ENCODE measurements around the gene NT5C3A.
"Not testable (repeated sequence)": the region's sequence is repeated elsewhere in the genome, so short reads cannot be mapped to it uniquely, and the experiment has no call there.

The NT5C3A gene

DNA sequence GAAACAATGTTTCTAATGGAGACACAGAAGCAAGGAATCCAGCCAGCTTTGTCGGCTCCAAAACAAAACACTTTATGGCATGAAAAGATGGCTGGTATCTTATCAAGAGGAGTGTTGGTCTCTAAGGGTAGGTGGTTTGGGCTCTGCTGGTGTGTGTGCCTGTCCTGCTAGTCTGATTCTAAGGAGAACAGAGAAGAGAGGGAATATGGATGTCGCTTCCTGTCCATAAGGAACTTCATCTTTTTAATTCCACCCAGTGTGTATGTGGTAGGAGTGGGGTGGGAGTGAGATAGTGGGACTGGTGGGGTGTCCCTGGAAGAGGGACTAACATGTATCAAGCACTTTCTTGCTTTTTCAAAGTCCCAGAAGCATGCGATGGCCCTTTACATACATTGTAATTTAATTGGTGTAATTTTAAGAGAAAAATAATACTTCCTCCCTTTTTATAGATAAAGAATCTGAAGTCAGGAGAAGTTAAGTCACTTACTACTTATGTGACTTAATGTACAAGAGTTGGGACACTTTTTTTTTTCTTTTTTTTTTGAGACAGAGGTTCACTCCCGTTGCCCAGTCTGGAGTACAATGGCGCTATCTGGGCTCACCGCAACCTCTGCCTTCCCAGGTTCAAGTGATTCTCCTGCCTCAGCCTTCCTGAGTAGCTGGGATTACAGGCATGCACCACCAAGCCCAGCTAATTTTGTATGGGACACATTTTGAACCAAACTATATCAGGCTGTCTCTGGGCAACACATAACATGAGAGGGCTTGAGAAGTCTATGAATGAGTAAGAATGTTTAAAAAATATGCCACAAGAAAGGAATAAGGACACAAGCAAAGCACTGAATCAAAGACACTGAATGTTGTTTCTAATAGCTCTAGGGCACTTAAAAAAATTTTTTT lies 18.8 kb downstream of the NT5C3A start:
- in situ Hi-C loops (cut with HindIII; ENCODE audit: low sequenced_read_pairs), result loop anchor here (10.0 to 25.0 kb wide), 2 partner anchors 99 to 156 kb away; partner anchors contain the start of gene KBTBD2

- in situ Hi-C loops (cut with HindIII; ENCODE audit: low sequenced_read_pairs), result loop anchor here (10.0 to 25.0 kb wide), 2 partner anchors 97 to 155 kb away; partner anchors contain the start of gene KBTBD2
Measured at GRCh38 chr7:33041631-33042428, 20.7 kb downstream of the NT5C3A start.

DNA sequence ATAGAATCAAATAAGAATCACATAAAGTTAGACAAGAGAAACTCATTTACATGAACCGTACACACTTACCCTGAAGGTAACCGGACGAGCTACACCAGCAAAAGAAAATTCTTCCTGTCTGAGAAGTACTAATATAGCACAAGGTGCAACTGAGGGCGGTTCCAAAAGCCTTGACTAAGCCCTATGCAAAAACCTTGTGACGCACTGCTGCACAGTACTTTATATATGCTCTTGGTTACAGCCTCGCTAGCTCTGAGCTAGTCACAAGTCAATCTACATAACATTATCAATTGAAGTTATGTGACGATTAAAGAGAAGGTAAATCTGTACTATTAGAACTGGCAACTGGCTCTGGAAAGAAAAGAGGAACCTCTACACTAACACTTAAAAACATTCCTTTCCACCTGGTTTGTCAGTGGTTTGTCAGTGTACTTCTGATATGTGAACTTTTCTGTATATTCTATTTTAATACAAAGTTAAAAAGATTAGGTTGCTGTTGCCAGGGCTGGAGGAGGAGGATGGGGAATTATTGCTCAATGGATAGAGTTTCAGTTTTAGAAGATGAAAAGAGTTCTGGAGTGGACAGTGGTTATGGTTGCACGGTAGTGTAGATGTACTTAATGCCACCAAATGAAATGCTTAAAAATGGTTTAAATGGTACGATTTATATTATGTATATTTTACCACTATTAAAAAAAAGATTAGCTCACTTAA lies 21.6 kb downstream of the NT5C3A start:
- in situ Hi-C loops (cut with HindIII; ENCODE audit: low sequenced_read_pairs), result loop anchor here (10.0 to 25.0 kb wide), 2 partner anchors 96 to 154 kb away; partner anchors contain the start of gene KBTBD2

DNA sequence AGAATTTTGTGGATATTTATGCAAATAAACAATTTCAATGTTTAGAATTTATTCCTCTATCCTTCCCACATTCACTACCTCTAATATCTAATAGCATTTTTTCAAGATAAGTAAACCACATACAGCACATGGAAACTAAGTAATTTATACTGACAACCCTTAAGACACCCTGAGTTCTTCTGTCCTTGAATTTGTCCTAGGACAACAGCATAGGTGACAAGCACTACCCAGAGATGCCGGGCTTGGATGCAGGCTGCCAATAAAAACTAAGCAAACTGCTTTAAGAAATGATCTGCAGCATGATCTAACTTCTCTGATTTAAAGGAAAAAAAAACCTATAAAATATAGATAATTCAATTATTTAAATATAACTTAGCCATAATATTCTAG lies 22.7 kb downstream of the NT5C3A start:
- in situ Hi-C loops (cut with HindIII; ENCODE audit: low sequenced_read_pairs), result loop anchor here (10.0 to 25.0 kb wide), 2 partner anchors 95 to 153 kb away; partner anchors contain the start of gene KBTBD2

GRCh38 chr7:33039257-33039902 lies 23.2 kb downstream of the NT5C3A start:
- in situ Hi-C loops (cut with HindIII; ENCODE audit: low sequenced_read_pairs), result loop anchor here (25.0 kb wide), 1 partner anchor 152 kb away; the partner anchor contains the start of gene KBTBD2

- in situ Hi-C loops (cut with HindIII; ENCODE audit: low sequenced_read_pairs), result loop anchor here (25.0 kb wide), 1 partner anchor 151 kb away; the partner anchor contains the start of gene KBTBD2
Measured at GRCh38 chr7:33038639-33039038, 23.9 kb downstream of the NT5C3A start.

DNA sequence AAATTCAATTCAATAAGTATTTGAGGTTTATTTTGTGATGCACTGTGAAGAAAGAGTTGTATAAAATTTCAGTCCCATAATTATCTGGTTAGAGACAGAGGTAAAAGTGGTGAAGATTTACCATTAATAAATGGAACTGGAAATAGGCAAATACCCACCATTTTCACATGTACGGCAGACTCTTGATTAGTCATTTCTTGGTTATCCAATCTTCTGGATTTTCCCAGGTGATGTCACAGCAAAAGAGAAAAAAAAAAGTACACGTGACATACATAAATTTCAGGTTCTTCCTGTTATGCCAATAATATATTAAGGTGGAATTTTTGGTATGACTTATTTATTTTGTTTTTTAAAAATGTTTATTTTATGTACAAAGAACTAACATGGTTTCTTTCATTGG lies 26.8 kb downstream of the NT5C3A start:
- in situ Hi-C loops (cut with HindIII; ENCODE audit: low sequenced_read_pairs), result loop anchor here (25.0 kb wide), 1 partner anchor 148 kb away; the partner anchor contains the start of gene KBTBD2

DNA sequence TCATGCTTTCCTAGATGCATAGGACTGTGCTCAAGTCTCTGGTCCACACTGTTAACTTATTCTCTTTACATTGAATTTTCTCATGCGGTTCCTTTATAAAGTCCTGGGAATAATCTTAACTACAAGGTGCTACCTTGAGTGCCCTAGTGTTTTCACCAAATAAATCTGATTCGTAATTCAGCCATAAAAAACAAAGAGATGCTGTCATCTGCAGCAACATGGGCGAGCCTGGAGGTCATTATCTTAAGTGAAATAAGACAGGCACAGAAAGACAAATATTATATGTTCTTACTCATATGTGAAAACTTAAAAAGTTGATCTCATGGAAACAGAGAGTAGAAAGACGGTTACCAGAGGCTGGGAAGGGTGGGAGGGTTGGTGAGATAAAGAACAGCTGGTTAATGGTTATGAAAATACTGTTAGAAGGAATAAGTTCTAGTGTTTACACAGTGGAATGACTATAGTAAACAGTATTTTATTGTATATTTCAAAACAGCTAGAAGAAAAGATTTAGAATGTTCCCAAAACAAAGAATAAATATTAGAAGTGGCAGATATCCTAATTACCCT lies 38.3 kb downstream of the NT5C3A start:
- in situ Hi-C loops (cut with HindIII; ENCODE audit: low sequenced_read_pairs), result no loop called here

GRCh38 chr7:33012364-33012763 lies 50.2 kb downstream of the NT5C3A start:
- in situ Hi-C loops (cut with HindIII; ENCODE audit: low sequenced_read_pairs), result no loop called here

DNA sequence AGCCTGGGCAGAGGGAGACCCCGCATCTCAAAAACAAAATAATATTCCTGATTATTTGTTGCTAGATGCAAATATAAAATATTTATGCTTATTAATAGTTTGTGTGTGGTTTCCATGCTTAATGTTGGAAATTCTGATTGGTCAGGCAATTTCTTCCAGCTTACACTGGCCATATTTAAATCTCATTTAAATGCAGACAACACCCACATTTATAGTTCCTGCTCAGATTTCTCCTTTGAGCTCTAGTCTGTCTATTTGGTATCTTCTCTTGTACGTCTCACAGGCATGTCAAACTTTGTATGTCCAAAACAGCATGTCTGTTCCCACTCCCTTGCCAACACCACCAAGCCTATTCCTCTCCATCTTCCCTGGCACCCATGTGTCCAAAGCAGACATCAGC lies 52.8 kb downstream of the NT5C3A start:
- in situ Hi-C loops (cut with HindIII; ENCODE audit: low sequenced_read_pairs), result no loop called here

GRCh38 chr7:33005690-33006089 lies 56.9 kb downstream of the NT5C3A start:
- in situ Hi-C loops (cut with HindIII; ENCODE audit: low sequenced_read_pairs), result not testable (repeated sequence)

DNA sequence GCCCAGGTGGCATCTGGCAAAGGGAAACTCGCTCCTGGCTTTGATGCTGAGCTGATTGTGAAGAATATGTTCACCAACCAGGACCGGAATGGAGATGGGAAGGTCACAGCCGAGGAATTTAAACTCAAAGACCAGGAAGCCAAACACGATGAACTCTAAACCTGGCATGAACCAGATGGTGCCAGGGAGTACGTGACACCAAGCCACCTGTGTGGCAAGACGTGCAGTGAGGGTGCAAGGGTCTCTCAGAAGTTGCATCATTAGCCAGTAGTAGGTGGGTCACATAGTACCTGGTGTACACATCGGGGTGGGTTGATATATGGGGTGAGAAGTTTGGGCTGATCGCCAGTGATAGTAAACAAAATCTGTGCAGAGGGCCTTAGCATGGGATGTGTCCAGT lies 57.4 kb downstream of the NT5C3A start:
- in situ Hi-C loops (cut with HindIII; ENCODE audit: low sequenced_read_pairs), result not testable (repeated sequence)

DNA sequence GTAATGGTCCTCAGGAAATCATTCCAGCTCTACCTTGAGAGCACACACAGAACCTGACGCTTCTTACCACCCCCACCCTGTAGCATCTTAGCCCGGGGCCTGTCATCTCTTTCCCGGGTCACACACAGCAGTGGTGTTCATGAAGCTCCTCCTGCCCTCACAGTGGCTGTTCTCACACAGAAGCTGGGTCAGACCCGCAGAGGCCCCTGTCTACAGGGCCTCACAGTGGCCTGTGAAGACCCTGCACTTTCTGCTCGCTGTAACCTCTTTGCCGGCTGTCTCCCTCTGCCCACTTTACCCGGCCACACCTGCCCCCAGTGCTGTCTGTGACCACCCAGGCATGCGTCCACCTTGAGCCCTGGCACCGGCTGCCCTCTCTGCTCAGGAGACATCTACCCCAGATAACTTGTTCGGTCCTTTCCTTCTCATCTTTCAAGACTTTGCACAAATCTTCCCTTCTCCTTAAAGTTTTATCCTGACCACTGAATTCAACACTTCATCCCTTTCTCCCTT lies 58.4 kb downstream of the NT5C3A start:
- in situ Hi-C loops (cut with HindIII; ENCODE audit: low sequenced_read_pairs), result not testable (repeated sequence)

GRCh38 chr7:33003111-33003510 lies 59.5 kb downstream of the NT5C3A start:
- in situ Hi-C loops (cut with HindIII; ENCODE audit: low sequenced_read_pairs), result not testable (repeated sequence)

GRCh38 chr7:32999380-32999779 lies 63.2 kb downstream of the NT5C3A start:
- in situ Hi-C loops (cut with HindIII; ENCODE audit: low sequenced_read_pairs), result not testable (repeated sequence)

DNA sequence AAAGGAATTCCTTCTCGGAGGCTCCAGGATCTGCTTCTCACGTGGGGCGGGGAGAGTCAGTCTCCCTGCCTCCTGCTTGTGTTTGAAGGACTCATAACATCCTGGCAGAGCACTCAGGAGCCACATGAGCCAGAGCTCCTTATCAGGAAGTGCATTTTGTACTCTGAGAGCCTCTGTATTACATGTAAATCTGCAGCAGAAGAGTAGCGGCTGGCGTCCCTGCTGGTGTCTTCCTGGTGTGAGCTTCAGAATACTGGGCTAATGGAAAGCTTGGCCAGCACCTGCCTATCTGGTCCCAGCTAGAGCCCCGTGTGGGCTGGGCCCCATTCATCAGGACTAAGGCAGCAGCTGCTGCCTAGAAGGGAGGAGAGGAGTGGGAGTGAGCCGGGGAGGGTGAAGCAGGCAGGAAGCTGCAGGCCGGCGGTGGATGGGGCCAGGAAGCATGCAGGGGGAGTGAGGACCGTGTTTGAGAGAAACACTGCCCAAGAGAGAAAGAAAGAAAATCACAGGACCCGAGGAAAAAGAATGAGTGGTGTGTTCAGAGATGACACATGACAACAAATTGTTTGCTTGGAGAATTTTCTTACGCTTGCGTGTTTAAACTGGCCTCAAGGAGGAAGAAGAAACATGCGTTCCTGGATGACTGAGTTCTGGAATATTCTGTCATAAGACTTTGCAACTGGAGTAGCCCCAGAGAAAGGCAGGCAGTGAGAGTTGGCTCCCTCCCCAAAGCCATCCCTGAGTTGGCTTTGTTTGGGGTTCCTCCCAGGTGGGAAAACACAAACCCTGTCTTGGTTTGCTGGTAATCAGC lies 64.0 kb downstream of the NT5C3A start:
- in situ Hi-C loops (cut with HindIII; ENCODE audit: low sequenced_read_pairs), result not testable (repeated sequence)

DNA sequence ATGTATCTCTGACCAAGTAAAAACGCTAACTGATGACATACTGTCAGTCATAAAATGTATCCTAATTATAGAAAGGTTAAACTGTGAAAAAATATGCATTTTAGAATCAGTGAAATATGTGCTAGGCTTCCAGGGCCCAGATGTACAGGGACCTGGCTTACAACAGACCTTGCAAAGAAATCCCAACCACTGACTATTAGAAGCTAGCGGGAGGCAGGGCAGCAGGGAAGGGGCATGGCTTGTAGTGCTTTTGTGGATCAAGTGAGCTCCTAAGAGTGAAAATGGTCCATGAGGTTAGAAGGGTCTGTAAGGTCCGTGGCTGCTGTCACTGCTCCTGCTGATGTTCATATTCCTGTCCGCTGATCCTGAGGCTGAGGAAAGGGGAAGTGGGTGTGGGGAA lies 64.6 kb downstream of the NT5C3A start:
- in situ Hi-C loops (cut with HindIII; ENCODE audit: low sequenced_read_pairs), result not testable (repeated sequence)

DNA sequence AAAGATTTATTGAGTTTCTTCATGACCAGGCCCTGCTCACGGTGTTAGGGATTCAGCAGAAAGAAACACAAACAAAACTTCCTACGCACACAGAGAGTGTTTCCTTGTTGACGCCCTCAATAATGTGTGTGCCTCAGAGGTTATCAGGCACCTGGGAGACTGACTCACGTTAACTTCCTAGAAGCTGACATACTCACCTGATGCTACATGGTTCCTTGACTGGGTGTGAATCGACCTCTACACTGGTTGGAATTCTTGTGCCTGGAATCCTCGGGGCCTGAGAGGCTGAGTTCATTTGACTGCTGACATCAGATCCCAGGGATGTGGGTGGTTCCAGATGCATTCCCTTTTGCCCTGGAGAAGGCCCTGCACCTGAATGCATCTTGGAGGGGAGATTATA lies 69.8 kb downstream of the NT5C3A start:
- in situ Hi-C loops (cut with HindIII; ENCODE audit: low sequenced_read_pairs), result not testable (repeated sequence)
